ENCODE data around the gene CBX2.
"Not testable (repeated sequence)": the region's sequence is repeated elsewhere in the genome, so short reads cannot be mapped to it uniquely, and the experiment has no call there.

Gene CBX2

DNA sequence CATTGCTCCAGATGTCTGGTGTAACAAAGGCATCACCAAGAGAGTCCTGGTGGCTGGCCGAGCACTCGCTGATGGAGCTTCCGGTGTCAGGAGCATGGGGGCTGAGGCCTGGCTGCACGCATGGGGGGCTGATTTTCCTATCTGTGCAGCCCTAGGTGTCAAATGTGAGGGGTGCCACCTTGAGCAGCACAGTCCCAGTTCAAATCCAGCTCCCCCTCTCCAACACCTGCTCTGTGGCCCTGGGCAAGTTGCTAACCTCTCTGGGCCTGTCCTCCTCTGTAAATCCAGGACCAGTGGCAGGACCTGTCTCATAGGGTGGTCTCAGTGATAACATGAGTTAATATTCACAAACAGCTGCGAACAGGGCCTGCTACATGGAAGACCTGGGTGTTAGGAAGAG lies 34.3 kb upstream of the CBX2 start:
- DNase-seq, result no peak

DNA sequence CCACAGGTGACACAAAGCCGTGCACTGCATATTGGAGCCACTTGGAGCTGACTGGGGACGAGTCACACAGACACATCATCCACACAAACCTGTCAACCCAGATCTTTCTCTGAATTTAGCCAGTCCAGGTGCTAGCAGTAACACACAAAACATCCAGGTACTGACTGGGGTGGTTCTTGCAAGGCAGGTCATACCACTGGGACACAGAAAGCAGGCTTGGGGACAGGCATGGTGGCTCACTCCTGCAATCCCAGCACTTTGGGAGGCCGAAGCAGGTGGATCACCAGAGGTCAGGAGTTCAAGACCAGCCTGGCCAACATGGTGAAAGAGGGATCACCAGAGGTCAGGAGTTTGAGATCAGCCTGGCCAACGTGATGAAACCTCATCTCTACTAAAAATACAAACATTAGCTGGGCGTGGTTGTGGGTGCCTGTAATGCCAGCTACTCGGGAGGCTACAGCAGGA lies 32.3 kb upstream of the CBX2 start:
- DNase-seq, result no peak

DNA sequence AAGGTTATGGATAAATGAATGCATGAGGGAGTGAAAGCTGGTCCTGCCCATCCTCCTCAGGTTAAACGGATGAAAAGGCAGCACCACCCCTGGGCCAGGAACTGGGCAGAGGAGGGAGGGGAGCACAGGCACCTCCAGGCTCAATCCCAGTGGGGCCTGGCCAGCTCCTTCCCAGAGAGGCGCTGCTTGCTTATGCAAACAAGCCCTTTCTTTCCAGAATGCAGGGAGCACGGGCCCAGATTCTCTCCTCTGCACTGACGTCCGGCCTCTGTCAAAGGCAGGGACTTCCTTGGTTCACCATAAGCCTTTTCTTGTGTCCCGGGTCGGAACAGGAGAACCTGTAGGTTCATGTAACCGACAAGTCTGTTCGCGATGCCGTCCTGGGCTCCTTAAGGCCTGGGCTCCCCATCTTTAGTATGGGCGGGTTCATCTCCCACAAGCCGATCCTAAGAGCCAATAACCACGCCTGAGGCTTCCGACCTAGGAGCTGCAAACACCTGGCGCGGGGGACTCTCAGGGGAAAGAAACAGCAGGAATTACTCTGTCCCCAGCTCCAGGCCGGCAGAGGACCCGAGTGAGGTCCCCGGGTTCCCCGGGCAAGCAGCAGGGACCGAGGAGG lies 30.9 kb upstream of the CBX2 start:
- no peak for DNase-seq

DNA sequence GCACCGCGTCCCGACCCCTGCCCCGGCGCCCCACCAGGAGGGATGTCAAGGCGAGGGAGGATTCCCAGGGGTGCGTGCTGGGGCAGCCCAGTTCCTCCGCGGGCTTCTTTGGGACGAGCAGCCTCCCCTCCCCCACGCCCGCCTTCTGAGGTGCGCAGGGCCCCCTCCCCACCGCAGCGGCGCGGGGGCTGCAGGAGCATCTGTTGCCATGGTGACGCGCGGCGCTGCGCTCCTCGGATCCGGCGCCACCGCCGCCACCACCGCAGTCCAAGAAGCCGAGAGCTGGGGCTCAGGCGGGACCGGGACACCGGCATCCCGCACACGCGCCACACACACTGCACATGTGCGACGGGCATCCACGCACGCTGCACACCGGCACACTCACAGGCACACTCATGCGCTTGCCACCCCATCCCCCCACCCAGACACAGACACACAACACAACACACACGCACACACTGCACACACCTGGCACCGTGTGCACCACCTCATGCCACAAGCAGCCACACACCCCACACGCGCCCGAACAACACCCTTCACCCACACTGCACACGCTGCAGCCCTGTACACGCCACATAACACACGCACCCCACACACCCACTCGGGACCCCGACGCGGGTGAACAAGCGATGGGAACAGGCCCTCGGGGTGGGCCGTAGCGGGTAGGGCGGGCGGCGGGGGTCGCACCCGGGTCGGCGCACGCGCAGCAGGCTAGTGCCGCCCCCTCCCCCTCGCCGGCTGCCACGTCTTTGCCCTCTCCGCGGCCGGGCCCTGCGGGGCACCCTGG lies 30.2 kb upstream of the CBX2 start:
- peak; percentile 26 to 50 for DNase-seq

DNA sequence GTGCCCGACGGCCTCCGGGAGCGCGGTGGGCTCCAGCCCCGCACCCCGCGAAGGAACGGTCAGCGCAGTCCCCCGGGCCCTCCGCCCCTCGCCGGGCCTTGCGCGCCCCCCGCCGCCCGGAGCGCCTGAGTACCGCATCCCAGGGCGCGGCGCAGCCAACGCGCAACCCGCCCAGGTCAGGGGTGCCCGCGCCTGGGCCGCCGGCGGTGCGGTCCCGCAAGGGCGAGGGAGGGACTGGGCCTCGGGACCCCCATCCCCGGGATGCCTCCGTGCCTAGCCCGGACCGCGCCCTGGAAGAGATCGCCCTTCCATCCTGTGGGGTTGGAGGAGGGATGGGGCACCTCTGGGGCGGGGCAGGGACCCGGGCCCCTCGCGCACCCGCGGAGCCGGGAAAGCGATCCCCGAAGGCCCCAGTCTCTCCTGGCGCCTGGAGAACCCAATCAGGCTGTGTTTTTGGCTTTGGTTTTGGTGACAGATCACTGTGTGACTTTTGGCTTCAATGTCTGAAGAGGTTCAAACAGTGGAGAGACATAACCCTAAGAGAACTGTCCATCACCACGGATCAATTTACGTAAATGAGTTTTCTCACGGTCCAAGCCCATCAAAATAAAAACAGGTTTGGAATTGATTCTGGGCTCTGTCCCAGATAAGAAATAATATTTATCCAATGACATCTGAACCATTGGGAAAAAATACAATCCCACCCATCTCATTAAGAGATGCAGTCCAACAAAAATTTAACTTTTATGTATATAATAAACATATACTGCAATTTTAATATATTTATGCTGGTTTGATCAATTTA lies 29.5 kb upstream of the CBX2 start:
- no peak for DNase-seq

DNA sequence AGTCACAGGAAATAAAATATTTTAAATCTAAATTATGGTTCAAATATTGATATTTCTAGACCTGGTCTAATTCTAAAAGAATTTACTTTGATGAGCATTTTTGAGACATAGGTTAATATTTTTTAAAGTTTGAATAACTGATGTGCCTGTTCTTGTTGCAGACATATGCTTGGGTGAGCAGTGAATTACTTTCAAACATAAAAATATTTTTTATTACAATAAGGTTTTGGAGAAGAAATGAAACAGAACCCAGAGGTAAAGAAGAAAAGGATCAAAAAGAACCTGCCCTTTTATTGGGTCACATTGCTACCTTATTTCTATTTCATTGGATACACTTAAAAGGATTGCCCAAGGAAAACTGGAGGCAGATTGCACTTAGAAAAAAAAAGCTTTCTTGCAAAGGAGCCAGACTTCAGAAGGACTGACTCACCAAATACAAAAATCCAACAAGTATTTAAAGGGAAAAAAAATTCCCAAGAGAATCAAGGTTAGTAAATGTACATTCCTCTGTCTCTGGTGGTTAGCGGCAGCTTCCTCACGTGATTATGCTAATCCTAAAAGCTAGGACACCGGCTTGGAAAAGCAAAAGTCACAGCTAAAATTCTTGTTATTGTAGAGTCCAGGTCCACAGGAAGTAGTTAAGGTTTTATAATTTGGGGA lies 28.7 kb upstream of the CBX2 start:
- no peak for DNase-seq

DNA sequence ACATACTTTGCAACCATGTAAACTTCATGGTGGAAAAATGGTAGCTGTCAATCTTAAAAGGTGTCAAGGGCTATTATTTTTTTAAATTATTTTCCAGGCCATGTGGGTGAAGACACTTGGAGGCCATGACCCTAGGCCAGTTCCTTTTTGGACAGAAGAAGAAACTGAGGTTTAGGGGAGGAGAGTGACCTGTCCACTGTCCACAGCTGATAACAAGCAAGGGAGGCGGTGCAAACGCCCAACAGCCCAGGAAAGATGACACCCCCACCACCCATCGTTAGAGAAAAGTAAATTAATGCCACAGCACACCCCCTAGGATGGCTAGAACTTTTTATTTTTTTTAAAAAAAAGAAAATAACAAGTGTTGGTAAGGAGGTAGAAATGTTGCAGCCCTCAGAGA lies 28.0 kb upstream of the CBX2 start:
- DNase-seq, result no peak

DNA sequence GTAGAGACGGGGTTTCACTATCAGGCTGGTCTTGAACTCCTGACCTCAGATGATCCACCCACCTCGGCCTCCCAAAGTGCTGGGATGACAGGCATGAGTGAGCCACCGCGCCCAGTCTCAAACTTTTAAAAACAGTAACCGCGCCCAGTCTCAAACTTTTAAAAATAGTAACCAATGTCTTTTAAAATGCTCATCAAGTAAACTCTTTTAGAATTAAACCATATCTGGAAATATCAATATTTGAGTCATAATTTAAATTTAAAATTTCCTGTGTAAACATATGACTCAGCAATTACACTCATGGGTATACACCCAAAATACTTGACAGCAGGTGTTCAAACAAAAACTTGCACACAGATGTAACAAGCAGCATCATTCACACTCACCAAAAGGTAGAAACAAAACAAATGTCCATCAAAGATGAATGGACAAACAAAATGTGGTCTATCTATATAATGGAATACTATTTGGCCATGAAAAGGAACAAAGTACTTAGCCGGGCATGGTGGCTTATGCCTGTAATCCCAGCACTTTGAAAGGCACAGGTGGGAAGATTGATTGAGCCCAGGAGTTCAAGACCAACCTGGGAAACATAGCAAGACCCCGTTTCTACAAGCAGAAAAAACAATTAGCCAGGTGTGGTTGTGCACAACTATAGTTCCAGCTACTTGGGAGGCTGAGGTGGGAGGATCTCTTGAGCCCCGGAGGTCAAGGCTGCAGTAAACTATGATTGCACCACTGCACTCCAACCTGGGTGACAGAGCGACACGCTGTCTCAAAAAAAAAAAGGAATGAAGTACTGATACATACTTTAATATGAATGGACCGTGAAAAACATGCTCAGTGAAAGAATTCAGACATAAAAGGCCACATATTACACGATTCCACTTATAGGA lies 27.1 kb upstream of the CBX2 start:
- DNase-seq, result no peak

DNA sequence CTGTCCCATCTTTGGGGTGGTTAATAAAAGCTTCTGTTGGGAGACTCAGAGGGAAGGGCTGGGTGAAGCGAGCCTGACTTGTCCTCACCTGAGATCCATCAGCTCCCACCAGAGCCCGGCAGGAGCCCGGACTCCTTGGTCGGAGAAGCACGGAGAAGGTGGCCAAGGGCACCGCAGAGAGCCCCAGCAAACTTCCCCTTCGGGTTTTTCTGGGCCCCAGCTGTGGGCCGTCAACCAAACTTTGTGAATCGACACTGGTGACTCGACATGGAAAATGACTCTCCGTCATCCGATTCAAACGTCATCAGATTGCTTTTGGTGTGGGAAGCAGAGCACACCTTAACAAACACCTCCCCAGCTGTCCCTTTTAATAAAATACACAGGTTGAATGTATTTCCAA lies 25.8 kb upstream of the CBX2 start:
- DNase-seq, result no peak

DNA sequence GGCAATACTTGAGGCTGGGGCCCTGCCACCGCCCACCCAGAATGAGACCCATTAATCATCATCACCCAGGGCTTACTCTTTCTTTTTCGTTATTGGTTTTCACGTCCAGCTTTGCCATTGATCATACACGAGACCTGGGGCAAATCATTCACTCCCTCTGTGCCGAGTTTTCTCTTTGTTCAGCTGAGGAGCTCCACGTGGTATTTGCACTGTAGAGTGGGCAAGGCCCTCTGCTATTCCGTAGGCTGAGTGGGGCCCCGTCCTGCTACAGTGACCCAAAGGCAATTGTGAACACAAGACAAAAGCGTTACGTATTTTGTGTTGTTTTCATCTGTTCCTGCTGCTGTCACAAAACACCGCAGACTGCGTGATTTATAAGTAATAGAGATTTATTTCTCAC lies 23.6 kb upstream of the CBX2 start:
- no peak for DNase-seq

DNA sequence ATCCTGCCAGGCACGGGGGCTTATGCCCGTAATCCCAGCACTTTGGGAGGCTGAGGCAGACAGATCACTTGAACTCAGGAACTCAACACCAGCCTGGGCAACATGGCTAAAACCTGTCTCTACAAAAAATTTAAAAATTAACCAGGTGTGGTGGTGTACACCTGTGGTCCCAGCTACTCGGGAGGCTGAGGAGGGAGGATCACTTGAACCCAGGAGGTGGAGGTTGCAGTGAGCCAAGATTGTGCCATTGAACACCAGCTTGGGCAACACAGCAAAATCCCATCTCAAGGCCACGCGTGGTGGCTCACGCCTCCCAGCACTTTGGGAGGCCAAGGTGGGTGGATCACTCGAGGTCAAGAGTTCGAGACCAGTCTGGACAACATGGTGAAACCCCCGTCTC lies 23.0 kb upstream of the CBX2 start:
- DNase-seq, result not testable (repeated sequence)

DNA sequence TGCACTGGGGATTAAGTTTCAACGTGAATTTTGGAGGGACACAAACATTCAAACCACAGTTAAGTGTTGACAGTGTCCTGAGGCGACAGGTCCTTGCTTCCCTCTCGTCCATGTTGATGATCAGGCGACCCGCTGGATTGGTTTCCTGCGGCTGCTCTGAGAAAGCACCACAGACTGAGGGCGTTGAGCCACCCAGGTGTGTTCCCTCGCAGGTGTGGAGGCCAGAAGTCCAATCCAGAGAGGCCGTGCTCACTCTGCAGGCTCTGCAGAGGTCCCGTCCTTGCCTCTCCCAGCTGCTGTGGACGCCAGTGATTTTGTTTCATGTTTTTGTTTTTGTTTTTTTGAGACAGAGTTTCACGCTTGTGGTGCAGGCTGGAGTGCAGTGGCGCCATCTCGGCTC lies 22.4 kb upstream of the CBX2 start:
- DNase-seq, result no peak

DNA sequence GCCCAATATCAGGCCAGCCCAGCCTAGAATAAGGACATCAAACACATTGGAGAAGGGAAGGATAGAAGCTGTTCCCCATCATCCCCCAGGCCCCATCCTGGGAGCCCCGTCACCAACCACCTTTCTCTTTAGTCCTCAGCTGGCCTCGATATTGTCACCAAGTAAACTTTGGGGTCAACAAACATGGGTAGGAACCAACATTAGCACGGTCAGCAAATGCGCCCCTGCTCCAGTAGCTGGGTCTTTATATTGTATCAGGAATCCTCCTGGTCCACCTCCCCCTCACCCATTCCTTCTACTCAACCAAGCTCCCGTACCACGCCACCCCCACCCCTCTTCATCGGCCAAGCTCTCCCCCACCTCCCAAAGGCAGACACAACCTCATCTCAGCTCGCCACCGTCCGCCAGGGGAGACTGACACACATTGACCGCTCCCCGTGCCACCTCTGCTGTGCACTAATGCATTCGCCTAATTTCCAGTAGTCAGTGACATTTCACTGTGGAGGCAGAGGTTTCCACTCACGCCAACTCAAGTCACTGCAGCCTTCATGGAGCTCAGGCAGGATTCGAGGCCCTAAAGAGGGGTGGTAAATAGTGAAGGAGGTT lies 20.7 kb upstream of the CBX2 start:
- no peak for DNase-seq

DNA sequence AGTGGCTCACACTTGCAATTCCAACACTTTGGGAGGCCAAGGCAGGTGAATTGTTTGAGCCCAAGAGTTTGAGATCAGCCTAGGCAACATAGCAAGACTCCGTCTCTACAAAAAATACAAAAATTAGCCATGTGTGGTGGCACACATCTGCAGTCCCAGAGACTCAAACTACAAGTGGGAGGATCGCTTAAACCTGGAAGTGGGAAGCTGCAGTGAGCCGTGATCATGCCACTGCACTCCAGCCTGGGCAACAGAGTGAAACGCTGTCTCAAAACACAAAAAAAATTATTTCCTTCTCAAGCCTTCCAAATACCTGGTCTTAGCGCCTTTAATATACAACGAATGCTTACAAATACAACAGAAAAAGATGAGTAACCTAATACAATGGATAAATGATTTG lies 19.7 kb upstream of the CBX2 start:
- no peak for DNase-seq

DNA sequence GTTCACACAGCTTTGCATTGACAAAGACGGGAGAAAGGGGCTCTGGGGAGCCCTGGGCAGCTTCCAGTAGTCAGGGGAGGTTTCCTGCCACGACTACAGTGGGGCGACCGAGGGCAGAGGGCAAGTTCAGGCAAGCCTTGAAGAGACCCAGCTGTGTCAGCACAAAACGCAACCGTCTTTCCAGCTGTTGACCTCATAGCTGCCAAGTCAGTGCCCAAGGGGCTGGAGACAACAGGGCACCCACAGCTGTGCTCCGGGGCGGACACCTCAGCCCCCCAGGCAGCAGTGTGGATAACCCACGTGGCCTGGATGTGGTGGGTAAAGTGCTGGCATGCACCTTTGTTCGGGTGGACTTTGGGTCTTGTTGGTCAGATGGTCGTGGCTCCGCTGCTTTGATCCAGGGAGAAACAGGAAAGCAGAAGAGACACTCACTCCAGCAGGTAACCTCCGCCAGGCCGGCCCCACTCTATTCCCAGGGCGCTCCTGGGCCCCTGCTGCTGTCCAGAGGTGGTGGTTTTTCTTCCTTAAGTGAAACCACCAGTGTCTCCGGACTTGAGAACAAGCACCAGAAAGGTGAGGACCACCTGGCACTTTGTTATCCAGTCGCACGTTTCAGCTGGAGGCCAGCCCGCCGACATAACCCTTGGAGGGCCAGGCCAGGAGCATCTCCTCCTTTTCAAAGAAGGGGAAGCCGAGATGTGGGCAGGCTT lies 17.6 kb upstream of the CBX2 start:
- no peak for DNase-seq

DNA sequence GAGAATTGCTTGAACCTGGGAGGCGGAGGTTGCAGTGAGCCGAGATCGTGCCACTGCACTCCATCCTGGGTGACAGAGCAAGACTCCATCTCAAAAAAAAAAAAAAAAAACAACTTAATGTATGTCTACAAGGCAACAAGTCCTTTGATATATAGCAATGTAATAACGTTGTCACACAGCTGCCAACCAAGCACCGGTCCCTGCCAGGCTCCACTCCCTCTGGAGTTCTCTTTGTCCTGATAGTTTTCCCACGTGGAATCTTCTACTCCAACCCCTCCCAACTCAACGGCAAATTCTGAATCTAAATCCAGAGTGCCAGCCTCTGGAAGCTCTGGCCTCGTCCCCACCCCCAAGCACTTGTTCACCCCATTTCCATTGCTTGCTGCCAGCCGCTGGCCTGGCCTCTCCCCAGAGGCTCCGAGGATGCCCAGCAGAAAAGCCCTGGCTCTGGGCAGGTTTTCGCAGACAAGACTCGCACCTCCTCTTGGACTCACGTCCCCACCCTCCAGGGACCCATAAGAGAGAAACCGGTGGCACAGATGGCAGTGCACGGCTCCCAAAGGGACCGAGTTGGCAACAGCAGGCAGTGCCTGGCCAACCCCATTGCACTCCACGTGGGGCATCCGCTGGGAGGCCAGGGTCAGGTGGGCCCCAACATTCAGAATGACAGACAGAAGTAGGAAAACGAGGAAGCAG lies 15.9 kb upstream of the CBX2 start:
- no peak for DNase-seq

DNA sequence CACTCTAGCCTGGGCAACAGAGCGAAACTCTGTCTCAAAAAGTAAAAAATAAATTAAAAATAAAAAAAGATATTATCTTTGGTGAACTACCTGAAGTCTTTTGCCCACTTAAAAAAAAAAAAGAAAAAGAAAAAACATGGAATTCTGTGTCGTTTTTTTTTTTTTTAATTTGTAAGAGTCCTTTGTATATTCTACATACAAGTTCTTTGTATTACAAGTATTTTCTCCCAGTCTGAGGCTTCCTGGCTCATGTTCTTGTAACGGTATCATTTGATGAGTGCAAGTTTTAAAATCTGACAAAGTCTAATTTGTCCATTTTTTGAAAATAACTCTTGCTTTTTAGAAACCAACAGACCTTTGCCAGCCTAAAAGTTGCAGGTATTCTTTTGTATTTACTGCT lies 12.2 kb upstream of the CBX2 start:
- no peak for DNase-seq

DNA sequence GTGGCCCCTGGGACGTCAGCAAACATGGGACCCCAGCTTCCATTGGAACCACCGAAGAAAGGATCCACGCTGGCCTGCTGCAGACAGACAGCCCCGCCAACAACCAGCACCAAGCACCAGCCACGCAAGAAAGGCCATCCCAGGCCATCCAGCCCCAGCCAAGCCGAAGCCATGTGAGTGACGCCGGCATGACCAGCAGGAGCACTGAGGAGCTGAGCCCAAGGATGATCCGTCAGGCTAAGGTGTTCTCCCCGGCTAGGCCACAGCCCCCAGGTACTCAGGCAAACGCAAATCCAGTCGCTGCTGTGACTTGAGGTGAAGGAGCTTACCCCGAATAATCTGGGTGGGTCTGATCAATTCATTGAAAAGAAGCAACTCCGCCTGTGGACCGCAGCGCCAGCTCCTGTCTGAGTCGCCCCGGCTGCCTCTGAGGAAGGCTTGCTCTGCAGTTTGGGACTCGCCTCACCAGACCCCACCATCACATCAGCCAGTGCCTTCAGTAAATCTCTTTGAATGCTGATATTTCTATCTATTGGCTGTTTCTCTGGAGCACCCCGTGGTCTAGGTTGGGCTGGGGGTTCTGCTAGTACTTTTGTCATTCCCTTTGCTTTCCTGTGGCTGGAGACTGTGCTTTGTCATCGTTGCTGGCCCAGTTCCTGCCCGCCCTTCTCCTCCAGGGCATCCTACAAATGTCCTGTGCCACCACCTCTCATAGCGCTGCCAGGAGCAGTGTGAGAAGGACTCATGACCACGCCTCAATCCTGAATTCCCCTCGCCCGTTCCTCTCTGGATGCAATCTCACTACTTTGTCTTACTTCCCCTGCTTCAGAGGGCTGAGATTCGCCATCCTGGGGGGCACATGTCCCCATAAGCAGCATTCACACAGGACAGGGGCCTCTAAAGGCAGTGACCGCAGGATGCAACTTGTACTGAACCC lies 8.1 kb upstream of the CBX2 start:
- no peak for DNase-seq

DNA sequence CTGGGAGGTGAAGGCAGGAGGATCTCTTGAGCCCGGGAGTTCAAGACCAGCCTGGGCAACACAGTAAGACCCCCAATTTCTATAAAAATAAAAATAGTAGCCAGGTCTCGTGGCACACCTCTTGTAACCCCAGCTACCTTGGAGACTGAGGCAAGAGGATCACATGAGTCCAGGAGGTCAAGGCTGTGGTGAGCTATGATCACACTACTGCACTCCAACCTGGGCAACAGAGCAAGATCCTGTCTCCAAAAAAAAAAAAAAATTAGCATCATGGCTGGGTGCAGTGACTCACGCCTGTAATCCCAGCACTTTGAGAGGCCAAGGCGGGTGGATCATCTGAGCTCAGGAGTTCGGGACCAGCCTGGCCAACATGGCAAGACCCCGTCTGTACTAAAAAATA lies 6.7 kb upstream of the CBX2 start:
- no peak for DNase-seq
